Hepatocyte (in vitro differentiated cells): ENCODE results near the gene FBXO41. TPM values are rescaled to one million over a fixed set of nuclear protein-coding genes. Genes with fewer than 3 reads are reported as not detected.

Experiments
- DNase-seq: peaks from one replicate; pipeline ENCODE4 v3.0.0-alpha.2; 2016; ENCODE audit warnings: low spot score
- H2AFZ ChIP-seq: fragments of 200-600 bp; sonication (generic); 2 replicates; pipeline ENCODE4 v1.6.0; 2016; ENCODE audit warnings: antibody characterized with exemption, mild to moderate bottlenecking
- H3K27ac ChIP-seq: fragments of 200-600 bp; sonication (generic); 2 replicates; pipeline ENCODE4 v1.5.1; 2016; ENCODE audit warnings: mild to moderate bottlenecking
- H3K27me3 ChIP-seq: fragments of 200-600 bp; sonication (generic); 2 replicates; pipeline ENCODE4 v1.6.1; 2016
- H3K36me3 ChIP-seq: fragments of 200-600 bp; sonication (generic); replicated peaks from 2 replicates; pipeline ENCODE4 v1.5.1; 2016; ENCODE audit warnings: low read depth; ENCODE audit not compliant: insufficient read depth
- H3K4me1 ChIP-seq: fragments of 200-600 bp; sonication (generic); 2 replicates; pipeline ENCODE4 v1.5.1; 2016; ENCODE audit warnings: mild to moderate bottlenecking, moderate library complexity; ENCODE audit not compliant: insufficient read depth
- H3K4me2 ChIP-seq: fragments of 200-600 bp; sonication (generic); 2 replicates; pipeline ENCODE4 v1.6.0; 2016
- H3K4me3 ChIP-seq: fragments of 200-600 bp; sonication (generic); 2 replicates; pipeline ENCODE4 v1.5.1; 2016; ENCODE audit warnings: mild to moderate bottlenecking
- H3K79me2 ChIP-seq: fragments of 200-600 bp; sonication (generic); 2 replicates; pipeline ENCODE4 v1.6.0; 2017; ENCODE audit warnings: mild to moderate bottlenecking
- H3K9me2 ChIP-seq: fragments of 200-600 bp; sonication (generic); replicated peaks from 2 replicates; pipeline ENCODE4 v1.6.0; 2017; ENCODE audit warnings: mild to moderate bottlenecking; ENCODE audit not compliant: insufficient read depth
- H3K9me3 ChIP-seq: fragments of 200-600 bp; sonication (generic); 2 replicates; pipeline ENCODE4 v1.5.1; 2016; ENCODE audit warnings: low read depth, mild to moderate bottlenecking
- H4K20me1 ChIP-seq: fragments of 200-600 bp; sonication (generic); 2 replicates; pipeline ENCODE4 v1.6.0; 2016; ENCODE audit warnings: mild to moderate bottlenecking; ENCODE audit not compliant: insufficient read depth, poor library complexity, severe bottlenecking
- CTCF ChIP-seq: fragments of 200-600 bp; sonication (generic); IDR thresholded peaks from 2 replicates; pipeline ENCODE4 v1.5.1; 2016; ENCODE audit warnings: antibody characterized with exemption, mild to moderate bottlenecking; ENCODE audit not compliant: poor library complexity
- EZH2 ChIP-seq: fragments of 200-600 bp; sonication (generic); IDR thresholded peaks from 2 replicates; pipeline ENCODE4 v1.6.1; 2016; ENCODE audit warnings: antibody characterized with exemption, mild to moderate bottlenecking, borderline replicate concordance
- EZH2phosphoT487 ChIP-seq: fragments of 200-600 bp; sonication (generic); IDR thresholded peaks from one replicate; pipeline ENCODE4 v1.6.1; 2018; ENCODE audit warnings: antibody characterized with exemption, mild to moderate bottlenecking, low read depth, moderate library complexity; ENCODE audit not compliant: unreplicated experiment, severe bottlenecking
- WGBS: methylation state at CpG from one replicate; pipeline ENCODE4 v1.1.6; 2016; ENCODE audit warnings: low lambda C conversion rate; ENCODE audit errors: missing lambda C conversion rate; 5-methylcytosine and 5-hydroxymethylcytosine counted together
- polyA plus RNA-seq: library from polyadenylated mRNA; unstranded; fragments of >200 nt; fragmentation: Nextera tagmentation; extraction: Ambion mirVana; gene quantifications from 2 replicates; pipeline ENCODE4 v1.2.1, GENCODE V29; 2016
- total RNA-seq: library from RNA; depleted of rRNA; stranded (reverse); fragments of >200 nt; gene quantifications from 2 replicates; pipeline ENCODE4 v1.2.3, GENCODE V29; 2014

Gene FBXO41
- total and polyA plus RNA-seq, 2 experiments from 2014 or later, result 1.2 to 2.1 TPM

GRCh38 chr2:73301636-73302035 lies 17.4 kb upstream of the FBXO41 start:
- no peak overlapping the region for H3K4me3 ChIP-seq
- H3K4me1 ChIP-seq, result no peaks in the 10 kb centered on the region
- no peak overlapping the region for H3K27ac ChIP-seq
- no peak overlapping the region for H3K4me2 ChIP-seq
- no peaks in the 10 kb centered on the region for H3K79me2 ChIP-seq
- H3K36me3 ChIP-seq, result no peaks in the 10 kb centered on the region
- H3K9me3 ChIP-seq, result no peaks in the 10 kb centered on the region
- no peak overlapping the region for H2AFZ ChIP-seq
- no peak for DNase-seq
- H4K20me1 ChIP-seq, result no peaks in the 10 kb centered on the region
- H3K9me2 ChIP-seq, result no peaks in the 10 kb centered on the region
- 74% methylated on average over 4 of the region's 4 CpGs for WGBS
- H3K27me3 ChIP-seq, result peaks cover 74% of the 10 kb centered on the region
- no peak for TF ChIP-seq EZH2
- TF ChIP-seq CTCF, result no peak
- TF ChIP-seq EZH2phosphoT487, result no peak

- Histone ChIP-seq H3K27ac (no peak overlapping the region), H4K20me1 (no peaks in the 10 kb centered on the region), H3K9me3 (no peaks in the 10 kb centered on the region), H3K4me1 (no peaks in the 10 kb centered on the region), H3K4me3 (no peak overlapping the region), H2AFZ (no peak overlapping the region), H3K79me2 (no peaks in the 10 kb centered on the region), H3K4me2 (no peak overlapping the region), H3K36me3 (no peaks in the 10 kb centered on the region), H3K9me2 (no peaks in the 10 kb centered on the region), H3K27me3 (peaks cover 80% of the 10 kb centered on the region)
- WGBS, result 85% methylated on average over 3 of the region's 3 CpGs
- no peak for DNase-seq
- TF ChIP-seq EZH2 (no peak), EZH2phosphoT487 (no peak), CTCF (no peak)
These were observed 16.6 kb upstream of the FBXO41 start for GRCh38 chr2:73300926-73301325.

GRCh38 chr2:73297586-73297985 lies 13.3 kb upstream of the FBXO41 start:
- no peak overlapping the region for H3K4me2 ChIP-seq
- no peaks in the 10 kb centered on the region for H3K4me1 ChIP-seq
- no peak overlapping the region for H2AFZ ChIP-seq
- no peaks in the 10 kb centered on the region for H3K36me3 ChIP-seq
- peaks cover 93% of the 10 kb centered on the region for H3K27me3 ChIP-seq
- TF ChIP-seq EZH2 (no peak), CTCF (no peak), EZH2phosphoT487 (no peak)
- H3K4me3 ChIP-seq, result no peak overlapping the region
- H4K20me1 ChIP-seq, result no peaks in the 10 kb centered on the region
- no peak for DNase-seq
- H3K27ac ChIP-seq, result no peak overlapping the region
- H3K9me2 ChIP-seq, result no peaks in the 10 kb centered on the region
- H3K79me2 ChIP-seq, result no peaks in the 10 kb centered on the region
- 60% methylated on average over 4 of the region's 4 CpGs for WGBS
- no peaks in the 10 kb centered on the region for H3K9me3 ChIP-seq

GRCh38 chr2:73297151-73297559 lies 12.9 kb upstream of the FBXO41 start:
- Histone ChIP-seq H3K27ac (no peak overlapping the region), H3K4me2 (no peak overlapping the region), H3K4me3 (no peak overlapping the region), H3K79me2 (no peaks in the 10 kb centered on the region), H3K27me3 (peaks cover 95% of the 10 kb centered on the region), H2AFZ (no peak overlapping the region), H3K36me3 (no peaks in the 10 kb centered on the region), H3K9me3 (no peaks in the 10 kb centered on the region), H4K20me1 (no peaks in the 10 kb centered on the region), H3K9me2 (no peaks in the 10 kb centered on the region), H3K4me1 (no peaks in the 10 kb centered on the region)
- 33% methylated on average over 2 of the region's 2 CpGs for WGBS
- TF ChIP-seq EZH2, result no peak
- no peak for TF ChIP-seq EZH2phosphoT487
- TF ChIP-seq CTCF, result no peak
- no peak for DNase-seq
